Activated naive CD8-positive, alpha-beta T cell treated with anti-CD3 and anti-CD28 coated beads, Interleukin-2, amount 10 ng/mL, durations not matched to agents 7 days and 5 days (primary cell): ENCODE data around the gene RNU1-3. TPM values are rescaled to one million over a fixed set of nuclear protein-coding genes. Genes with fewer than 3 reads are reported as not detected.
"Not testable (repeated sequence)": the region's sequence is repeated elsewhere in the genome, so short reads cannot be mapped to it uniquely, and the experiment has no call there.

Experiments
- ATAC-seq: fragments of 150-1000 bp; cut with Tn5 transposase; one replicate; pipeline ENCODE4 v1.10.0; 2021; ENCODE audit warnings: low read depth, moderate library complexity
- POLR2A ChIA-PET: fragments of 350-600 bp; sonication (Branson Sonifier 250); formaldehyde crosslinking; loops from one replicate; lab custom pipeline; 2021; ENCODE audit warnings: antibody characterized with exemption; lab: Charles Lee
- DNase-seq: peaks from one replicate; pipeline ENCODE4 v3.0.0; 2021
- H3K27ac Mint-ChIP-seq: one replicate; pipeline ENCODE4 v1.8.0; 2022; ENCODE audit warnings: mild to moderate bottlenecking, mixed read lengths
- H3K27me3 Mint-ChIP-seq: one replicate; pipeline ENCODE4 v1.8.0; 2022; ENCODE audit warnings: mild to moderate bottlenecking, moderate library complexity, mixed read lengths
- H3K36me3 Mint-ChIP-seq: one replicate; pipeline ENCODE4 v1.8.0; 2021; ENCODE audit warnings: mild to moderate bottlenecking, mixed read lengths
- H3K4me1 Mint-ChIP-seq: one replicate; pipeline ENCODE4 v1.8.0; 2021; ENCODE audit warnings: mixed read lengths
- H3K4me3 Mint-ChIP-seq: one replicate; pipeline ENCODE4 v1.8.0; 2022; ENCODE audit warnings: mild to moderate bottlenecking, moderate library complexity, mixed read lengths
- H3K9me3 Mint-ChIP-seq: one replicate; pipeline ENCODE4 v1.8.0; 2021; ENCODE audit warnings: mixed read lengths
- total RNA-seq, 2 experiments: library from RNA; stranded (reverse); gene quantifications; one replicate each; pipeline ENCODE4 v1.2.3, GENCODE V29; 2021

RNU1-3 gene
- total RNA-seq, 2 experiments from 2014 or later, result 3,257 to 3,430 TPM

- H3K27me3 Mint-ChIP-seq, H3K4me1 Mint-ChIP-seq, POLR2A ChIA-PET, H3K27ac Mint-ChIP-seq, H3K4me3 Mint-ChIP-seq, H3K9me3 Mint-ChIP-seq, DNase-seq, H3K36me3 Mint-ChIP-seq: not testable (repeated sequence)
- peak; percentile 23 for ATAC-seq
Observed at GRCh38 chr1:16656981-16657683, 9.6 kb downstream of the RNU1-3 start.

DNA sequence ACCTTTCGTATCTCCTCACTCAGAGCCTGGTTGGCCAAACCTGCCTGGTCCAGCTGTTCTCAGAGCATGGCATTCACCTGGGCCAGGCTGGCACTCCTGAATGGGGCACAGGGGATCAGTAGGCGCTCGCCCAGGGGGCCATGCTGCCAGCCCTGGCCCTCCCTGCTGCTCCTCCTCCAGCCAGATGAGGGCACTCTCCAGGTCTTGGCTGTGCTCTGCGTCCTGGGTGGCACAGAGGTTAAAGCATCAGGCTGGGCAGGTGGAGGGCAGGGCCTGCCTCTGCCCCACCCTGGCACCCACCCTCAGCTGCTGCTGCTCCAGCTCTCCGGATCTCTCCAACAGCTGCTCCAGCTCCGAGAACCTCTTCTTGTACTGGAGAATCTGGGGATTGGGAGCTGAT, 10.2 kb downstream of the RNU1-3 start:
- H3K4me3 Mint-ChIP-seq, H3K27me3 Mint-ChIP-seq, H3K36me3 Mint-ChIP-seq, H3K9me3 Mint-ChIP-seq, DNase-seq, POLR2A ChIA-PET, H3K27ac Mint-ChIP-seq, H3K4me1 Mint-ChIP-seq: not testable (repeated sequence)
- ATAC-seq, result peak; percentile 77

- POLR2A ChIA-PET, H3K36me3 Mint-ChIP-seq, H3K9me3 Mint-ChIP-seq, ATAC-seq, H3K4me3 Mint-ChIP-seq, H3K27ac Mint-ChIP-seq, H3K27me3 Mint-ChIP-seq, DNase-seq, H3K4me1 Mint-ChIP-seq: not testable (repeated sequence)
Observed at GRCh38 chr1:16651560-16651959, 15.2 kb downstream of the RNU1-3 start.

DNA sequence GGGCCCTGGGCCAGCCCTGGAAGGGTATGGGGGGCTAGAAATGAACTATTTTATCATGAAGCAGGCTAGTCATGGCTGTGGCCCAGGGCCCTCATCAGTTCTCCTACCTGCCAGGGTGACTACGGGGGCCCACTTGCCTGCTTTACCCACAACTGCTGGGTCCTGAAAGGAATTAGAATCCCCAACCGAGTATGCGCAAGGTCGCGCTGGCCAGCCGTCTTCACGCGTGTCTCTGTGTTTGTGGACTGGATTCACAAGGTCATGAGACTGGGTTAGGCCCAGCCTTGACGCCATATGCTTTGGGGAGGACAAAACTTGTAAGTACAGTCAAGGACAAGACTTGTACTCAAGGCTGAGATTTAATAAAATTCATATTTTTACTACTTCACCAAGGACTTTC, 16.8 kb downstream of the RNU1-3 start:
- H3K4me1 Mint-ChIP-seq, H3K4me3 Mint-ChIP-seq, H3K36me3 Mint-ChIP-seq, H3K9me3 Mint-ChIP-seq, H3K27me3 Mint-ChIP-seq, POLR2A ChIA-PET, ATAC-seq, H3K27ac Mint-ChIP-seq: not testable (repeated sequence)
- DNase-seq, result peak; percentile 28

DNA sequence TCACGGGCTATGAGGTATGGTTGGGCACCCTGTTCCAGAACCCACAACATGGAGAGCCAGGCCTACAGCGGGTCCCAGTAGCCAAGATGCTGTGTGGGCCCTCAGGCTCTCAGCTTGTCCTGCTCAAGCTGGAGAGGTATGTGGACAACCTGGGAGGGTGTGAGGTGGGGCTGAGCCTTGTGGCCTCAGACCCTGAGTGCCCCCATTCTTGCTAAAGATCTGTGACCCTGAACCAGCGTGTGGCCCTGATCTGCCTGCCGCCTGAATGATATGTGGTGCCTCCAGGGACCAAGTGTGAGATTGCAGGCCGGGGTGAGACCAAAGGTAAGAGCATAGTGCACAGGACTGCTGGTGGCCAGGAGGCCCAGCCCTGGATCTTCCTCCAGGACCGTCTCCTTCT, 17.4 kb downstream of the RNU1-3 start:
- POLR2A ChIA-PET, H3K27ac Mint-ChIP-seq, H3K9me3 Mint-ChIP-seq, H3K4me3 Mint-ChIP-seq, H3K27me3 Mint-ChIP-seq, ATAC-seq, H3K4me1 Mint-ChIP-seq, H3K36me3 Mint-ChIP-seq: not testable (repeated sequence)
- DNase-seq, result peak; percentile 29

DNA sequence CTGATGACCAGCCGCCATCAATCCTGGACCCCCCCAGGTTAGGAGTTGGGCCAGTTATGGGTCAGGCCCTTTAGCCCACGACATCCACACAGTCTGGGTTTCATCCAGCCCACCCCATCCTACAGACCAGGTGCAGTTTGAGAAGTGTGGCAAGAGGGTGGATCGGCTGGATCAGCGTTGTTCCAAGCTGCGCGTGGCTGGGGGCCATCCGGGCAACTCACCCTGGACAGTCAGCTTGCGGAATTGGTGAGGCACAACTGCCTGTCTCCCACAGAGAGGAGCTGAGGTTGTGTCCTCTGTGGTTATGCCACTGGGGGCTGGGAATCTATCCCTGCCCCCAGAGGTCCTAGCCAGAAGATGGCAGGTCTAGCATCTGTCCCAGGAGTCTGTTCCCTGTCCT, 18.0 kb downstream of the RNU1-3 start:
- H3K4me1 Mint-ChIP-seq, POLR2A ChIA-PET, H3K4me3 Mint-ChIP-seq, H3K27me3 Mint-ChIP-seq, H3K9me3 Mint-ChIP-seq, H3K27ac Mint-ChIP-seq, H3K36me3 Mint-ChIP-seq, ATAC-seq: not testable (repeated sequence)
- DNase-seq, result peak; percentile 24

DNA sequence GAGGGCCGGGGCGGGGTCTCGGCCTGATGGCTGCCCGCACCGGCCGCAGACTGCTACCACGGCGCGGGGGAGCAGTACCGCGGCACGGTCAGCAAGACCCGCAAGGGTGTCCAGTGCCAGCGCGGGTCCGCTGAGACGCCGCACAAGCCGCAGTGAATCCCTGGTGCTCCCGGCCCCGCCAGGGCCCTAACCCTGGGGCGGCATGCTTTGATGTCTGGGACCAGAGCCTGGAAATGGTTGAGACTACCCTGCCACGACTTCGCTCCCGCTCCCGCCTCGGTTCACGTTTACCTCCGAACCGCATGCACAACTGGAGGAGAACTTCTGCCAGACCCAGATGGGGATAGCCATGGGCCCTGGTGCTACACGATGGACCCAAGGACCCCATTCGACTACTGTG, 18.5 kb downstream of the RNU1-3 start:
- H3K36me3 Mint-ChIP-seq, POLR2A ChIA-PET, H3K9me3 Mint-ChIP-seq, ATAC-seq, H3K27ac Mint-ChIP-seq, H3K4me1 Mint-ChIP-seq, H3K27me3 Mint-ChIP-seq, H3K4me3 Mint-ChIP-seq: not testable (repeated sequence)
- DNase-seq, result peak; percentile 29

- H3K4me3 Mint-ChIP-seq, ATAC-seq, POLR2A ChIA-PET: not testable (repeated sequence)
Observed at GRCh38 chr1:16647179-16648176, 19.3 kb downstream of the RNU1-3 start.

DNA sequence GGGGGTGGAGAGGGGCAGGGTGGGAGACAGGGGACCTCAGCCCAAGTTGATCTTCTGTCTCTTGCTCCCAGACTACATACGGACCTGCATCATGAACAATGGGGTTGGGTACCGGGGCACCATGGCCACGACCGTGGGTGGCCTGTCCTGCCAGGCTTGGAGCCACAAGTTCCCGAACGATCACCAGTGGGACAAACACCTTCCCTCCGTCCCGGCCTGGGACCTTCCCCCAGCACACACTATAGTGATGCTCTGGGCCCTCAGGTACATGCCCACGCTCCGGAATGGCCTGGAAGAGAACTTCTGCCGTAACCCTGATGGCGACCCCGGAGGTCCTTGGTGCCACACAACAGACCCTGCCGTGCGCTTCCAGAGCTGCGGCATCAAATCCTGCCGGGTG, 20.0 kb downstream of the RNU1-3 start:
- H3K36me3 Mint-ChIP-seq, H3K27me3 Mint-ChIP-seq, H3K4me1 Mint-ChIP-seq, H3K9me3 Mint-ChIP-seq, H3K4me3 Mint-ChIP-seq, POLR2A ChIA-PET, ATAC-seq, H3K27ac Mint-ChIP-seq: not testable (repeated sequence)
- peak; percentile 26 for DNase-seq

More at GRCh38 chr1:16647179-16648176, 19.3 kb downstream of the RNU1-3 start:
- H3K27ac Mint-ChIP-seq, H3K36me3 Mint-ChIP-seq, H3K27me3 Mint-ChIP-seq, H3K4me1 Mint-ChIP-seq, H3K9me3 Mint-ChIP-seq: not testable (repeated sequence)
- peak; percentile 52 for DNase-seq

- H3K27me3 Mint-ChIP-seq, H3K4me3 Mint-ChIP-seq, H3K36me3 Mint-ChIP-seq, H3K4me1 Mint-ChIP-seq, H3K9me3 Mint-ChIP-seq, ATAC-seq, H3K27ac Mint-ChIP-seq: not testable (repeated sequence)
- peak; percentile 28 for DNase-seq
- POLR2A ChIA-PET, result interaction anchor here (0.6 kb wide), 1 partner anchor 133 kb away, joined by 3 read pairs; no protein-coding TSS in a partner anchor
Observed at GRCh38 chr1:16646061-16646664, 20.6 kb downstream of the RNU1-3 start.

DNA sequence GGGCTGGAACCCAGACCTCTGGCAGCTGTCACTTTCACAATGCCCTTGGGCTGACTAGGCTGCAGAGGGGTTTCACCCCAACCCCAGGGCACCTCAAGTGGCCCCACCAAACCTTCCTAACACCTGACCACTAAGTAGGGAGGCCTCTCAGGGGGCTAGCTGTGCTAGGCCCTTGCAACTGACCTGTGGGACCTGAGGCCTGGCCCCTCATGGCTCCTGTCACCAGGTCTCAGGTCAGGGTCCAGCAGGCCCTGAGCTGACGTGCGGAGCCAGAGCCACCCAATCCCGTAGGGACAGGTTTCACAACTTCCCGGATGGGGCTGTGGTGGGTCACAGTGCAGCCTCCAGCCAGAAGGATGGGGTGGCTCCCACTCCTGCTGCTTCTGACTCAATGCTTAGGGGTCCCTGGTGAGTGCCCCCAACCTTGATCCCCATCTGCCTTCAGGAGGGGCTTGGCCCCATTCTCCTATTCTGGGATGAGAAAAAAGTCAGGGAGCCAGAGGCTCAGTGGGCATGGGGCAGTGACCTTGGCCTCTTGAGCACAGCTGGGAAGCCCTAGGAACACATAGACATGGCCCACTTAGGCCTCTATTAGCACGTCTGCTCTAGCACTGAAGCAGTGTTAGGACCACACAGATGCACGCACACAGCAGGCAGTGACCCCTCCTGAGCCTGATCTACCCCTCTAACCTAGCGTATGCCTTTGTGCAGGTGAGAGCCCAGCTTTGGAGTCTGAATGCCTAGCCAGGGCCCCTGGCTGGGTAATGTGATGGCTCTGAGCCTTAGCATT, 21.3 kb downstream of the RNU1-3 start:
- not testable (repeated sequence) for H3K27me3 Mint-ChIP-seq, H3K36me3 Mint-ChIP-seq, H3K9me3 Mint-ChIP-seq, H3K27ac Mint-ChIP-seq, ATAC-seq, H3K4me3 Mint-ChIP-seq, H3K4me1 Mint-ChIP-seq
- peak; percentile 64 for DNase-seq
- POLR2A ChIA-PET, result interaction anchor here (0.6 kb wide), 1 partner anchor 132 kb away, joined by 3 read pairs; no protein-coding TSS in a partner anchor

- not testable (repeated sequence) for H3K4me1 Mint-ChIP-seq, H3K27ac Mint-ChIP-seq, H3K36me3 Mint-ChIP-seq, H3K9me3 Mint-ChIP-seq, H3K27me3 Mint-ChIP-seq, H3K4me3 Mint-ChIP-seq
- peak; percentile 100 for DNase-seq
- ATAC-seq, result peak; percentile 87
- POLR2A ChIA-PET, result interaction anchor here (0.8 to 1.4 kb wide), 5 partner anchors 131 to 260 kb away, joined by 3 to 7 read pairs (median 3); no protein-coding TSS in a partner anchor
Observed at GRCh38 chr1:16644482-16645270, 22.1 kb downstream of the RNU1-3 start.
